Epidermal melanocyte (primary cell): ENCODE measurements around the gene TSPO2.
A peak's percentile ranks its signal among the peaks of the same experiment; 100 is the strongest.

Experiments used
- DNase-seq: peaks from one replicate; pipeline ENCODE4 v3.0.0; 2011; ENCODE audit warnings: low spot score; ENCODE audit not compliant: insufficient read length

Gene TSPO2

DNA sequence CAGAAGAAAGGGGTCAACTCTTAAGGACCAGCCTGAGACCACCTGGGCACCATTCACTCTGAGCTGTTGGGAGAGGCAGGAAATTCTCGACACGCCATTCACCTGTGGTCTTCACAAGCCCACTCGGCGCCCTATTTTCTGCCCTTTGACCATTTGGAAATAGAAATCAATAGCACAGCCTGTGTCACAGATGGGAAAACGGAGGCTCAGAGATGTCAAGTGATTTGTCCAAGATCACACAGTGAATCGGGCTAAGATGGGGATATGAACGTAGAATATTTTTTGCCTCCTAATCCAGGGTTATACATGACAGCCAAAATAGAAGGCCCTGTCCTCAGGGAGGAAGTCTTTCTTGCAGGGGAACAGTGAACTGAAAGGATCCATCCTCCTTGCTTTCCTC, 7.7 kb downstream of the TSPO2 start:
- no peak for DNase-seq

GRCh38 chr6:41050536-41050935, 8.3 kb downstream of the TSPO2 start:
- DNase-seq: no peak

DNA sequence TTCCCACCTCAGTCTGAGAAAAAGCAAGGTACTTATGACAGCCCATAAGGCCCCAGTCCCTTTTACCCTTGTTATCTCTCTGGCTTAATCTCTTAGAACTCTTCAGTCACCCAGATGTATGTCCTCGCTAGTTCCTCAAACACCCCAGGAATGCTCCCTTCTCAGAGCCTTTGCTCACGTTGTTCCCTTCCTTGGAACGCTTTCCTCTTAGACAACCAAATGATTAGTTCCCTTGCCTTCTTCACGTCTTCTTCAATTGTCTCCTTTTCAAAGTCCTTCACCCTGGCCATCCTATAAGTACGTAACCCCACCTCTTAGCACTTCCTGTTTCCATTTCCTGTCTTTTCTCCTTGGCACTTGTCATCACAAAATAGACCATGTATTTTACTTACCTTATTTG, 9.6 kb downstream of the TSPO2 start:
- DNase-seq: no peak

DNA sequence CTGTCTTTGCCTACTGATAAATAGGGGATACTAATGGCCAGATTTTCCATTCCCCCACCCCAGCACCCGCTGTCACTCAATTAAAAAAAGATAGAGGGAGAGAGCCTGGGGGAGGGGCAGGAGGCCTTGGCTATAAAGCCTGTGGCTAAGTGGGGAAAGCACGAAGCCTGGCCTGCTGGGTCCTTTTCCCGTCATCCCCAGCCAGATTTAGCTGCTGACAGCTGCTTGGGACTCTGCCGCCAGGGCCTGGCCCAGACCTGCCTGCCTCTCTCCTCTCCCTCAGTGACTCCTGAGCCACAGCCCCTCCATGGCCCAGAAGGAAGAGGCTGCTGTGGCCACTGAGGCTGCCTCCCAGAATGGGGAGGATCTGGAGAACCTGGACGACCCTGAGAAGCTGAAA, 10.8 kb downstream of the TSPO2 start, which contains the start of gene APOBEC2:
APOBEC2 (plus strand) TSS at position 162 of the 400 bp plus-strand sequence; CDS start at position 308, 146 bp downstream.
- no peak for DNase-seq

DNA sequence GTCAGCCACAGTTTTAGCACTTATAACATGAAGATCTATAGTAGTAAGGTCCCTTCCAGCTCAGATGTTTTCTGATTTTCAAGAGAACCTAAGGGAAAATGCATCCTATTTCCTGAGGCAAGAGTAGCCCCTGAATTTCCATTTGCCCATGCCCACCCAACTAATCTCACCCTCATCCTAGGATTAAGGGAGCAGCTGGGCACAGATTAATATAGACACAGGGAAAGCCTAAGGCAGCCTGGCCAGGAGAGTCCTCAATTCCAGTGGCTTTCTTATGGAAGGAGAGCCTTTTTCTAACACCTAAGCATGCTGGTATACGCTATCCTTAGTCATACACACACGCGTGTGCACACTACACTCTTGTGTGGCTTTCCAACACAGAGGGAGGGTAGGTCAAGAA, 12.2 kb downstream of the TSPO2 start:
- no peak for DNase-seq

GRCh38 chr6:41055149-41055548, 12.9 kb downstream of the TSPO2 start:
- no peak for DNase-seq

DNA sequence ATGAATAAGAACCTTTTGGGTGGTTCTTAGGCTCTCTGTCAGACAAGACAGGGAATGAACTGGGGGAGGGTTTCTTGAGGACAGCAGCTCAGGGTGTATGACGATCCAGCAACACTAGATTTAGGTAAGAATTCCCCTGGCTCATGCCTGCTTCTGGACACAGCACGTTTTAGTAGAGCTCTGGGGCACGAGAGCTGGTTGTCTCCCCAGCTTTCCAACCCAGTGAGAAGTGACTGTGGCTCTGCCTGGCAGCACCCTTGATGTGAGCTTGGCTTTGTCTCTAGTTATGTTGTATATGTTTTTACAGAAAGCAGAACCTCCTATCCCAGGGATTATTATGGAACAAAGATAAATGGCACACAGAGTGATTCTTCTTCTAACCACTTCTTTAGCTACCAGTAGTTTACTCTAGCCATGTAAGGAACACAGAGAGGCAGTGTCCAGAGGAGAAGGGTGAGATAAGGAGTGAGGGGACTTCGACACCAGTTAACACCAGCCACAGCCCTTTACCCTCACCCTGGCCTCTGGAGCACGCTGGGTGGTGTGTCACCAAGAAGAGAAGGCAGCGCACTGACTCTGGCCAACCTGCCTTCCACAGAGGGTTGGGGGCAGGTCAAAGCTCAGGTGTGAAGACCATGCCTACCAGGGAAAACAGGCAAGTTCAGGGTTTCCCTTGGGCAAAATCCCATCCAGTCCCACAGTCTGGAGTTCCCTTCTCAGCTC, 14.7 kb downstream of the TSPO2 start:
- DNase-seq: no peak

- DNase-seq: no peak
Observed at GRCh38 chr6:41058783-41059181, 16.5 kb downstream of the TSPO2 start.

DNA sequence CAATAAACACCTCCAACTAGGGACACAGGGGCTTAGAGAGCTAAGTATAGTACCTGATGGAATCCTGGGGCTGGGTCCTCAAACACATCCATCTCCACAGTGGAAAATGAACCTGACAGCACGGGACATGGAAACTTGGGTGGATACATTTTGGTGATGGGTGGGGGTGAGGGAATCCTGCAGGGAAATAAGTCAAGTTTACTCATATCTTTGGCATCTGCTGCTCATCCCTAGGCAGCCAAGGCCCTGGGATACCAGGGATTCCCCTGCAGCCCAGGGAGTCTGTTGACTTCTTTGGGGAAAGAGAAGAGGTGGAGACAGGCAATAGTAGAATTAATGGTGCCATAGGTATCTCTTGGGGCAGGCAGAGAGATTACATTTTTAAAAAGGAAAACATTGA, 17.3 kb downstream of the TSPO2 start:
- no peak for DNase-seq

DNA sequence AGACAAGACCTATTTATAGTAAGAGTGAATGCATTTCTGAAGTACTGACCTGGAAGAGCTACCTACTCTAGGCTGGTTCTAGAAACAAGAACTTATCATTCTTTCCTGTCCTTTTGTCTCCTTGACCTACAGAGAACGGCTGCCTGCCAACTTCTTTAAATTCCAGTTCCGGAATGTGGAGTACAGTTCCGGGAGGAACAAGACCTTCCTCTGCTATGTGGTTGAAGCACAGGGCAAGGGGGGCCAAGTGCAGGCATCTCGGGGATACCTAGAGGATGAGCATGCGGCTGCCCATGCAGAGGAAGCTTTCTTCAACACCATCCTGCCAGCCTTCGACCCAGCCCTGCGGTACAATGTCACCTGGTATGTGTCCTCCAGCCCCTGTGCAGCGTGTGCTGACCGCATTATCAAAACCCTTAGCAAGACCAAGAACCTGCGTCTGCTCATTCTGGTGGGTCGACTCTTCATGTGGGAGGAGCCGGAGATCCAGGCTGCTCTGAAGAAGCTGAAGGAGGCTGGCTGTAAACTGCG, 19.0 kb downstream of the TSPO2 start:
- DNase-seq: no peak

GRCh38 chr6:41062056-41062455, 19.8 kb downstream of the TSPO2 start:
- no peak for DNase-seq

DNA sequence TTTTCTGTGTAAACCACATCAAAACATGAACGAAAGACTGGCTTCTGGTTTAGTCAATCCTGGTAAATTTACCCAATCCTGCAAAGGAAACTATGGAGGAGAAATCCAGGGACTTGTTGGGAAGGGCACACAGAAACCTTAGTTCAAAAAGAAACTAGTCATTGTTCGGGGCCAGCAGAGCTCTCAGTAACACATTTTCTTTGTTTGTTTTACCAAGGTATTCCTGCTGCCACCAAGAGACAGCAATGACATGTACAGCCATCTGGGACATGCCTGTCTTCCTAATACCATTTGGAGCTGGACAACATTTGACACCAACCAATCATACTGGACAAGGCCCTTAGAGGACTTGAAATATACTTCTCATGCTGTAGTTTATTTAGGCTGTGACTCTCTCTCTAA, 21.6 kb downstream of the TSPO2 start:
- DNase-seq: no peak

DNA sequence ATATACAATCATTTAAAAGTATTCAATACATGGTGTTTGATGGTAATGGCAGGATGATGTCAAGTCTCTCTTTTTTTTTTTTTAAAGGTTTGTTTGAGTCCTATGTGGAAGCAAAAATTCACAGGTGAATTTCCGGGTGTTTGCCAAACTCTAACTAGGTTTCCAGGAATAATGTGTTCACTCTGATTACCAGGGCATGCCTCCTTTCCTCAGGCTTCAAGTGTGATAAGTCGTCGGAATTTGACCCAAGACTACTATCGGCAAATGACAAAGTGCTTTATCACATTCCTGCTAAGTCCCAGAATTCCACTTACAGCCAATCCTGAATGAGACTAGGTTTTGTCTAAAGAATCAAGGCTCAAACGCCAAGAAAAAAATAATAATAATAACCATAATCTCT, 22.6 kb downstream of the TSPO2 start:
- DNase-seq: no peak

DNA sequence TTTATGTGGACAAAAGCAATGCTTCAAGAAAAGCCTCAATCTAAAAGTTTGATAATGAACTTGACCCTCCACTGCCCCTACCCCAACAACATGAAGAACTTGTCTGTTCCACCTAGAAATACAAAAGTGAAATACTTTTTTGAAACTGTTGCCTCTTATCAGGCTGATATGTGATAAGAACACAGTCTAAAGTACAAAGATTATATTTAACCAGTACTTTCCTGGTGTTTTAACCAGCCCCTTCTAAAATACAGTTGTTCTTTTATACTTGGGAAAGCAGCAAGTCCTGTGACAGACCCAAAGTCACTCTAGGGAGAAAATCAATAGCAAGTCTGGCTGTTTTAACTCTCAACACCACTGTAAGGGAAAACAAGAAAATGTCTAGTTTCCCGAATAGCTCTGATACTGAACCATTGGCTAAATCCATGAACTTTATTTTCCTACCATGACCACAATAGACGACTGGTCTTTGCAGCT, 23.3 kb downstream of the TSPO2 start:
- no peak for DNase-seq

DNA sequence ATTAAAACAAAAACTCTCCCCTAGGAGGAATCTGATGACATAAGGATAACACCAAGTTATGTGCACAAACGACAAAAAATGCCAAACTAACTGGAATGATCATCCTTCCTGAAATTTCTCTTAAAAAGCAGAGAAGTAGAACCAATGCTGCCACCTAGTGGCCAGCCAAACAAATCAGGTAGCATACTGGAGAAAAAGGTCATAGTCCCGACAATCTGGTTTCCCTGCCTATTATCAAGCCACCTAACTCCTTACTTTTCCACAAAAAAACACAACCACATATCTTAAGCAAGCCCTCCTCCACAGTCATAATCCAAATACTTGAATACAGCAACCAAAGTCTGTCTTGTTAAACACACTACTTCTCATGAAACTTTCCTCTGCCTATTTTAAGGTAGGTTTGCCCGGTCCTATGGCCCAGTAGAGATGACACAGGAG, 24.6 kb downstream of the TSPO2 start:
- DNase-seq: no peak

GRCh38 chr6:41071501-41071922, 29.2 kb downstream of the TSPO2 start:
- DNase-seq: no peak

DNA sequence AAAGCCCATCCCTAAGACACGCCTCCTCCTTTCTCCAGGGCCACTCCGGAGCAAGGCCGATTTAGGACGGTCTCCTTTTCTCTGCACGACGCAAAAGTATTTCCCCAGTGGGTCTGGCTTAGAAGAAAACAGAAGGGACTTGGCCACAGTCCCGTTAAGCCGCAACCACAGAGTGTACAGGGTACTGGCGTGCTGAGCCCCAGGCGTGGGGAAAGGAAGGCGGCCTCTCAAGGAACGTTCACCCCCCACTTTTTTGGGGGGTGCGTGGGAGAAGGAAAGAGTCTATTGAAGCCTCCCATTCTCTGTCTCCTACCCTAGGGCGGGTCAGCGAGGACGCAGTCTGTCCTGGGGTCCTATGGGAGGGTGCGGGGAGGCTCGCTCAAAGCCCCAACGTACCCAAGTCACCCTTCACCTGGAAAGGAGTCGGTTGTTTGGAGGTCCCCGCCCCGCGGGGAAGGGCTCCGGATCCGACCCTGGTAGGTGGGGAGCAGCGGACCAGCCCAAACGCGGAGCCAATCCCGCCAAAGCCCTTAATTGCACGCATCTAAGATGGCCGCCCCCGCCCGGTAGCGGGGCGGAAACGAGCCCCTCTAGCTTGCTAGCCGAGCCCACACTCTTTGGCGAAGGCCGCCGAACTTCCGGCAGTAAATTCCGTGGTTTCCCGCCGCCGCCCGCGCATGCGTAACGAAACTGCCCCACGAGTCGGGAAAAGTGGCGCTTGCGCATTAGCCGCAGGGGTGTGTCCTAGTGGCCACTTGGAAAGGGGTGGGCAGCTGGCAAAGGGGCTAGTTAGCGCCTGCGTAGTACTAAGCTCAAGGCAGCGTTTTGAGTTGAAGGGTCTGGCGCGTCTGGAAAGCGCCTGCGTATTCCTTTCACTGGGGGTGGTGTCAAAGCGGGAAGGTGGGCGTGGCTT, 29.9 kb downstream of the TSPO2 start, which contains the start of gene OARD1:
OARD1 (minus strand) TSS at position 434 of the 913 bp plus-strand sequence. CDS start 722 bp downstream, outside the sequence.
- peak; percentile 93 for DNase-seq

- DNase-seq: no peak
Observed at GRCh38 chr6:41072836-41073202, 30.6 kb downstream of the TSPO2 start, which contains the start of gene NFYA. Gene NFYA, plus strand, starts transcription at chr6:41072974. Its CDS starts 6,116 bp downstream, at chr6:41079090.

DNA sequence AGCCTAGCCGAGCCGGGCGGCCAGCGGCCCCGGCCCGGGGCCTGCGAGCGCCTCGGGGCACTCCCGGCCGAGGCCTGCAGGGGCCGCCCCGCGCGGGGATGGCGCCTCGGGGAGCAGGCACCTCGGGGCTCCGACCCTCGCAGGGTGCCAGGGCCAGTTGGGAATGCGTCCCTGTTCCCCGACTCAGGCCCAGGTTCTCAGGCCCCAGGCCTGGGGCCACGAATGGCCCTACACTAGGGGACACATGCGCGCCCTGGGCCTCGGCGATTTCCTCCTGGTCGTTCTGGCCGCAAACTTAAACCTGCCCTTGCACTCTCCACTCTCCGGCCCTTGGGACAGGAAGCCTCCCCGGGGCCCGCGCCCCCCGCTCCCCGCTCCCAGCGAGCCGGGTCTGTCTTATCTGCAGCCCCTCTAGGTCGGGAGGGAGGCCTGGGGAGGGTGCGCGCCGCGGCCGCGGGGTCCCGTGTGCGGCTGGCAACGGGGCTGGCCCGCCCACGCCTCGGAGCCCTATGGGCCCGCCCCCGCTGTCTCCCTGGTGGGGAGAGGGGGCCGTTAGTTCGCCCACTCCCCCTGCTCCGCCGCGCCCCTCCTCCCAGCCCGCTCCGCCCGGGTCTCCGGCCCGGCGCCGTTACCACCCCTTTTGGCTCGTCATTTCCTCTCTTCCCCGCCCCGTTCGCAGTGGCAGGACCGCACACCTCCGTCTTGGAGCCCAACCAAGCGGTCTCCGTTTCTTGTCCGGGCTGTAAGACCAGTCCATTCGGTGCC, 31.1 kb downstream of the TSPO2 start:
- DNase-seq: peak; percentile 65

DNA sequence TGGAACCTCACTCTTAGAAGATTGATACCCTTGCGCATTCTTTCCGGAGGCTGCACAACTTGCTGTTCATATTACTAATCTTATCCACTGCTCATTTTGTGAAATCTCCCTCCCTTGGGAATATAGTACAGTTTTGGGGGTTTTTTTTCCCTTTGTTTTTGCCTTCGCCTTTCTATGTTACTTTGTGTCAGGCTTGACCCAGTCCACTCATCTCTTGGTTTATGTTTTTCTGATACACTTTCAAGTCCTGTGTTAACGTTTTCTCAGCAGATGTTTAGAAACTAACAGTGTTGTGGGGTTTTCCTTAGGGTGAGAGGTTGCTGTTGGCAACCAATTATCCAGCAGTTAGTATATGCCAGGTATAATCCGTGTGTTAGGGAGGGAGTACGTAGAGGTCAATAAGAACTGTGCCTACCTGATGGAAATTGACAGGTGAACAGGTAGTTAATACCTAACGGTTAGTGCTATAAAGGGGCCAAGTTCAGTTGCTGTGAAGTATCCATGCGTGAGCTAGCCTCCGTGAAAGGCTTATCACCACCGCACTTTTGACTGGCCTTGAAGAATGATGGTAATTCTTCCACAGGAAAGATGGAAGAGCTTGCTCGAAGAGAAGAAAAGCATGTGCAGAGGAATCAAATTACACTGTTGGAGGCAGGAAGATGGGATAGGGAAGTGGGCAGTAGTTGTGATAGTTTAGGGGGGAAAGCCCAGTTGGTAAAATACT, 31.9 kb downstream of the TSPO2 start:
- DNase-seq: no peak
